BE2C (cell line): ENCODE measurements around the gene PKIG.

ENCODE experiments used
- DNase-seq: peaks from one replicate; pipeline ENCODE4 v3.0.0-alpha.2; 2020
- H3K27me3 ChIP-seq: fragments of 250-450 bp; sonication (Bioruptor Pico); 2 replicates; pipeline ENCODE4 v1.5.1; 2020; ENCODE audit warnings: mild to moderate bottlenecking
- H3K36me3 ChIP-seq: fragments of 250-450 bp; sonication (Bioruptor Pico); 2 replicates; pipeline ENCODE4 v1.5.1; 2020; ENCODE audit warnings: mild to moderate bottlenecking
- H3K4me1 ChIP-seq: fragments of 250-450 bp; sonication (Bioruptor Pico); 2 replicates; pipeline ENCODE4 v1.5.1; 2020
- H3K4me3 ChIP-seq: 2 replicates; pipeline ENCODE4 v1.5.1; 2011; ENCODE audit warnings: low read depth, low read length
- H3K9me3 ChIP-seq: fragments of 250-450 bp; sonication (Bioruptor Pico); 2 replicates; pipeline ENCODE4 v1.5.1; 2020
- TF ChIP-seq, protein P1 (sequence below): IDR thresholded peaks from 2 replicates; pipeline ENCODE4 v1.5.1; 2012; ENCODE audit warnings: mild to moderate bottlenecking, low read depth, low read length

PKIG gene

DNA sequence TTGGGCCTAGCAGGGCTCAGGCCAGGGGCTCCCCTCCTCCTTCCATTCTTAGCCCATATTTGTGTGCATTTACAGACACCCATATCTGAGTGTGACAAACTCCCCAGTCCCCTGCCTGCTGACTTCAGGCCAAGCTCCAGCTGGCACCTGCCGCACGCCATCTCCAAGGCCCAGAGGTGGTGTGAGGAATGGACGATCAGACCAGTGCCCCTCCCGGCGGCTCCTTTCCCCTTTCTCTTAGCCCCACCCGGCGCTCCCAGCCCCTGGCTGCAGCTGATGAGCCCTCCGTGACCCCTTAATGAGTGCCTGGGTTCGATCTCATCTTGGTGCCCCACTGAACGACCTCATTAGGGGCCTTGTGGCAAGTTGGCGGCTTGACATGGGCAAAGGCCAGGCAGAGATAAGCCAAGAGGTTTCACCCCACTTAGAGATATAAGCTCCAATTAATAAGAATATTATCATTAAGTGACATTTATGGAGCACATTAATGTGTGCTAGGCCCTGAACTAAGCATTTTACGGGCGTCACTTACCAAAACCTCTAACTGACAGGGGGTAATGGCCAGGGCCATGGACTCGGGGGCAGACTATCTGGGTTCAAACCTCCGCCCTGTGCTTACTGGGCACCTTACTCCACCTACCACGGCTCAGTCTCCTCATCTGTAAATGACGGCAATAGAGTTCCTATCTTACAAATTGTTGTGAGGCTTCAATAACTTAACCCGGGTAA lies 51.7 kb downstream of the PKIG start:
- no peaks in the 10 kb centered on the region for H3K36me3 ChIP-seq
- TF ChIP-seq, protein P1, sequence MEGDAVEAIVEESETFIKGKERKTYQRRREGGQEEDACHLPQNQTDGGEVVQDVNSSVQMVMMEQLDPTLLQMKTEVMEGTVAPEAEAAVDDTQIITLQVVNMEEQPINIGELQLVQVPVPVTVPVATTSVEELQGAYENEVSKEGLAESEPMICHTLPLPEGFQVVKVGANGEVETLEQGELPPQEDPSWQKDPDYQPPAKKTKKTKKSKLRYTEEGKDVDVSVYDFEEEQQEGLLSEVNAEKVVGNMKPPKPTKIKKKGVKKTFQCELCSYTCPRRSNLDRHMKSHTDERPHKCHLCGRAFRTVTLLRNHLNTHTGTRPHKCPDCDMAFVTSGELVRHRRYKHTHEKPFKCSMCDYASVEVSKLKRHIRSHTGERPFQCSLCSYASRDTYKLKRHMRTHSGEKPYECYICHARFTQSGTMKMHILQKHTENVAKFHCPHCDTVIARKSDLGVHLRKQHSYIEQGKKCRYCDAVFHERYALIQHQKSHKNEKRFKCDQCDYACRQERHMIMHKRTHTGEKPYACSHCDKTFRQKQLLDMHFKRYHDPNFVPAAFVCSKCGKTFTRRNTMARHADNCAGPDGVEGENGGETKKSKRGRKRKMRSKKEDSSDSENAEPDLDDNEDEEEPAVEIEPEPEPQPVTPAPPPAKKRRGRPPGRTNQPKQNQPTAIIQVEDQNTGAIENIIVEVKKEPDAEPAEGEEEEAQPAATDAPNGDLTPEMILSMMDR = no peak

DNA sequence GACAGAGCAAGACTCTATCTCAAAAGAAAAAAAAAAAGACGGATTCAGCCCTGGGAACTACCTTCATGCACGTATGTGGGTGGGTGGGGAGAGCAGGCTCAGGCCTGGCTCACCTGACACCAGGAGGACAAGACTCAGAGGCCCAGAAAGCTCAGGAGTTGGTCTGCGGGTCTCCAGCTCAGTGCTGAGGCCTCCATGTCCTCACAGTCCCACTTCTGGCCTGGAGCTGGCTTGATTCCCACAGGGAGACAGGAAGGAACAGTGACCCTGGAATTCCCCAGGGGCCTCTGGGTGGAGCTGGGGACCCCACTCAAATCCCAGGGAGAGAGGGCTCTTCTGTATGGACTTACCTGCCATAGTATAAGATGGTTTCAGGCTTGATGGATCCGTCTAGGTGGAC lies 53.5 kb downstream of the PKIG start:
- H3K4me3 ChIP-seq = no peak overlapping the region
- H3K27me3 ChIP-seq = no peaks in the 10 kb centered on the region
- no peak for DNase-seq
- no peaks in the 10 kb centered on the region for H3K4me1 ChIP-seq
- H3K36me3 ChIP-seq = no peaks in the 10 kb centered on the region
- TF ChIP-seq, protein P1 = no peak
- H3K9me3 ChIP-seq = no peaks in the 10 kb centered on the region

More for the DNA sequence above, 51.7 kb downstream of the PKIG start:
- DNase-seq = no peak
- no peaks in the 10 kb centered on the region for H3K4me1 ChIP-seq
- no peak overlapping the region for H3K4me3 ChIP-seq
- no peaks in the 10 kb centered on the region for H3K27me3 ChIP-seq
- H3K9me3 ChIP-seq = no peaks in the 10 kb centered on the region

DNA sequence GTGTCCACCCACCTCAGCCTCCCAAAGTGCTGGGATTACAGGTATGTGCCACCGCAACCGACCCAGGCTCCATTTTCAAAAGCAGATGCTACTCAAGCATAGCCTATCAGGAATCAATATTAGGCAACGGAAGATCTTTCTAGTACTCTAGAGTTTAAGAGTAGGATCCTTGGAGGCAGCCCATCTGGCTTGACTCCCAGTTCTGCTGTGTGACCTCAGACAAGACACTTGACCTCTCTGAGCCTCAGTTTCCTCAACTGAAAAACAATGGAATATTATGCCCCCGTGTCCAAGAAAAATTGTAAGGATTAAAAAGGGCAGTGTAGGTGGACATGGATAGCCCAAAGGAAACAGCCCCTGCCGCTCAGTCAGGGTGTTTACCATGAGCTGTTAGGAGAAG lies 54.7 kb downstream of the PKIG start:
- Histone ChIP-seq H3K36me3 (no peaks in the 10 kb centered on the region), H3K4me1 (peaks cover 1% of the 10 kb centered on the region; the same call in 1 of the 2 replicates), H3K27me3 (no peaks in the 10 kb centered on the region), H3K9me3 (no peaks in the 10 kb centered on the region), H3K4me3 (no peak overlapping the region)
- no peak for DNase-seq
- TF ChIP-seq, protein P1 = no peak

DNA sequence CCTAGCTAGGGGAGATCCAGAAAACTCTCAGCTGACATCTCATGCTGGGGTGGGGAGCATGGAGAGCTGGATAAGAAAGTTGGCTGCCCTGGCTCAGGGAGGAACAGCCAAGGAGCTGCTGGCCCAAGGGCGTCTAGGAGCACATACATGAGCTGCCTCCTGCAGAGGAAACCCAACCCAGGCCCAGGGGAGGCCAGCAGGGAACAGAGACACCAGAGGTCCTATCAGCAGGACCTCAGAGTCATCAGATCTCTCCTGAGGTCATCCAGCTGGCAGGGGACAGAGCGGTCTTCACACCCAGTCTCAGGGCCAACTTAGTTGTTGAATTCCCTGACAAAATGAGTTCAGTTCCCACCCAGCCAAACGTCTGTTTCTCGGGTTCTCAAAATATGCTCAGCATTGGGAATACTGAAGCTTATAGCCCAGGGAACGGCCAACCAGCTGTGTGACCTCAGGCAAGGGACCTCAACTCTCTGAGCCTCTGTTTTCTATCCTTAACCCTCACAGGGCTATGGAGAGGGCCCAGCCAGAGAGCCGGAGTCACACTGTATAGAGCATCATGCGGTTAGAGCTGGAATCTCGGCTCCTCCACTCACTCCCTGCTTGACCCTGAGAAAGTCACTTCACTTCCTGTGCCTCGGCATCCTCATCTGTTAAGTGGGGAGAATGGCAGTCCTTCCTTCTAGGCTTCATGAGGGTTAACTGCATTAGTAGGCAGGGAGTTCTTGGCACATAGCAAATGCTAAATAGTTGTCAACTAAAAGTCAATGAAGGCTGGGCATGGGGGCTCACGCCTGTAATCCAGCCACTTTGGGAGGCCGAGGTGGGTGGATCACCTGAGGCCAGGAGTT lies 55.4 kb downstream of the PKIG start:
- TF ChIP-seq, protein P1 = no peak
- no peak for DNase-seq
- Histone ChIP-seq H3K9me3 (no peaks in the 10 kb centered on the region), H3K4me3 (no peak overlapping the region), H3K36me3 (no peaks in the 10 kb centered on the region), H3K4me1 (peaks cover 8% of the 10 kb centered on the region; the same call in 1 of the 2 replicates), H3K27me3 (no peaks in the 10 kb centered on the region)

DNA sequence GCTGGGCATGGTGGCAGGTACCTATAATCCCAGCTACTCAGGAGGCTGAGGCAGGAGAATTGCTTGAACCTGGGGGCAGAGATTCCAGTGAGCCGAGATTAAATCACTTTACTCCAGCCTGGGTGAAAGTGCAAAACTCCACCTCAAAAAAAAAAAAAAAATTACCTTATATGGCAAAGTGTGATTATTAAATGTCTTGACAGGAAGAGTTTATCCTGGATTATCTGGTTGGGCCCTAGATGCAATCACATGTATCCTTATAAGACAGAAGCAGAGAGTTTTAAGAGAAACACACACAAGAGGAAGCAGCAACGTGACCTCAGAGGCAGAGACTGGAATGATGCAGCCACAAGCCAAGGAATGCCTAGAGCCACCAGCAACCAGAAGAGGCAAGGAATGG lies 58.1 kb downstream of the PKIG start:
- H3K27me3 ChIP-seq = no peaks in the 10 kb centered on the region
- no peak overlapping the region for H3K4me3 ChIP-seq
- H3K4me1 ChIP-seq = peaks cover 12% of the 10 kb centered on the region; the same call in 1 of the 2 replicates
- no peaks in the 10 kb centered on the region for H3K36me3 ChIP-seq
- TF ChIP-seq, protein P1 = no peak
- DNase-seq = no peak
- H3K9me3 ChIP-seq = no peaks in the 10 kb centered on the region

DNA sequence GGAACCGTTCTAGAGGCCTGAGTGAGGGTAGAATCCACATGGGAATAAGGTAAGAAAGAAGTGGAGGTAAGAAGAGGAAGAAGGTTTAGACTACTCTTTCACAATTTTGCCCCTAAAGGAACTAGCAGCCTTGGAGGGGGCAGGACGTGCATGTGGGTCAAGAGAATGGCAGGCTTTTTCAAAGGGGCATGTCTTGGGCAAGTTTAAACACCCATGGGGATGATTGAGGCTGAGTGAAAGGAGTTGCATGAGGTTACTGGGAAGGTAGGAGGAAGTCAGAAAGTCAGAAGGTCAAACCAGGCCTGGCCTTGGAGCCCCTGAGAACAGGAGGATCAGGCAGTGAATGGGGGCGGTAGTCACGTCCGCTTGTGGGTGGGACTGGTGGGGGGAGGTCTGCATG lies 58.9 kb downstream of the PKIG start:
- DNase-seq = no peak
- Histone ChIP-seq H3K27me3 (no peaks in the 10 kb centered on the region), H3K9me3 (no peaks in the 10 kb centered on the region), H3K4me1 (peaks cover 12% of the 10 kb centered on the region; the same call in 1 of the 2 replicates), H3K4me3 (no peak overlapping the region), H3K36me3 (no peaks in the 10 kb centered on the region)
- TF ChIP-seq, protein P1 = no peak
